OCI-LY1 (cell line): ENCODE data around the gene ABCB6.

Source experiments
- H2AFZ ChIP-seq: fragments of 200-600 bp; sonication (generic), shearing (Covaris generic); 2 replicates; pipeline ENCODE4 v1.6.0; 2014; ENCODE audit warnings: antibody characterized with exemption, mild to moderate bottlenecking, low read length
- H3F3A ChIP-seq: fragments of 200-600 bp; sonication (generic), shearing (Covaris generic); 2 replicates; pipeline ENCODE4 v1.6.0; 2014; ENCODE audit warnings: mild to moderate bottlenecking, antibody characterized with exemption, low read length, moderate library complexity; ENCODE audit not compliant: insufficient read depth
- H3K27ac ChIP-seq: fragments of 200-600 bp; sonication (generic); 2 replicates; pipeline ENCODE4 v1.5.1; 2014; ENCODE audit warnings: low read length, mixed run types, mild to moderate bottlenecking, low read depth; ENCODE audit not compliant: poor library complexity, severe bottlenecking
- H3K27me3 ChIP-seq: fragments of 200-600 bp; sonication (generic); 2 replicates; pipeline ENCODE4 v1.6.0; 2014; ENCODE audit warnings: antibody characterized with exemption, mild to moderate bottlenecking, low read length, moderate library complexity; ENCODE audit not compliant: insufficient read depth
- H3K36me3 ChIP-seq: fragments of 200-600 bp; sonication (generic); 2 replicates; pipeline ENCODE4 v1.6.1; 2014; ENCODE audit warnings: mild to moderate bottlenecking, antibody characterized with exemption, low read length, moderate library complexity, mixed read lengths; ENCODE audit not compliant: insufficient read depth
- H3K4me1 ChIP-seq: fragments of 200-600 bp; sonication (generic); 2 replicates; pipeline ENCODE4 v1.5.1; 2014; ENCODE audit warnings: mild to moderate bottlenecking, low read length, moderate library complexity; ENCODE audit not compliant: insufficient read depth, severe bottlenecking
- H3K4me2 ChIP-seq: fragments of 200-600 bp; sonication (generic), shearing (Covaris generic); 2 replicates; pipeline ENCODE4 v1.6.1; 2014; ENCODE audit warnings: low read length
- H3K4me3 ChIP-seq: fragments of 200-600 bp; sonication (generic); 2 replicates; pipeline ENCODE4 v1.5.1; 2014; ENCODE audit warnings: low read length, low read depth, mild to moderate bottlenecking, mixed read lengths; ENCODE audit not compliant: poor library complexity, severe bottlenecking
- H3K79me2 ChIP-seq: fragments of 200-600 bp; shearing (Covaris generic); 2 replicates; pipeline ENCODE4 v1.6.1; 2016; ENCODE audit warnings: mixed run types, low read length, mixed read lengths; ENCODE audit not compliant: insufficient read depth
- H3K9ac ChIP-seq: fragments of 200-600 bp; sonication (generic), shearing (Covaris generic); 2 replicates; pipeline ENCODE4 v1.6.1; 2014; ENCODE audit warnings: mild to moderate bottlenecking, low read length, mixed read lengths
- H3K9me2 ChIP-seq: fragments of 200-600 bp; sonication (generic), shearing (Covaris generic); 2 replicates; pipeline ENCODE4 v1.6.1; 2014; ENCODE audit warnings: low read depth, mild to moderate bottlenecking, low read length, mixed read lengths
- H3K9me3 ChIP-seq: fragments of 200-600 bp; shearing (Covaris generic); 2 replicates; pipeline ENCODE4 v1.6.1; 2014; ENCODE audit warnings: low read length, mixed read lengths
- H4K20me1 ChIP-seq: fragments of 200-600 bp; sonication (generic), shearing (Covaris generic); 2 replicates; pipeline ENCODE4 v1.6.0; 2016; ENCODE audit warnings: mild to moderate bottlenecking, low read length; ENCODE audit not compliant: insufficient read depth
- EZH2 ChIP-seq: fragments of 200-600 bp; sonication (generic), shearing (Covaris generic); IDR thresholded peaks from 2 replicates; pipeline ENCODE4 v1.8.0; 2017; ENCODE audit warnings: borderline replicate concordance, mixed run types, mild to moderate bottlenecking, antibody characterized with exemption, low read length, moderate library complexity, mixed read lengths
- TF ChIP-seq, protein P1 (sequence below): fragments of 200-600 bp; sonication (generic), shearing (Covaris generic); IDR thresholded peaks from 2 replicates; pipeline ENCODE4 v1.5.1; 2017; ENCODE audit warnings: mild to moderate bottlenecking, antibody characterized with exemption, low read length, moderate library complexity, mixed read lengths

ABCB6 gene

DNA sequence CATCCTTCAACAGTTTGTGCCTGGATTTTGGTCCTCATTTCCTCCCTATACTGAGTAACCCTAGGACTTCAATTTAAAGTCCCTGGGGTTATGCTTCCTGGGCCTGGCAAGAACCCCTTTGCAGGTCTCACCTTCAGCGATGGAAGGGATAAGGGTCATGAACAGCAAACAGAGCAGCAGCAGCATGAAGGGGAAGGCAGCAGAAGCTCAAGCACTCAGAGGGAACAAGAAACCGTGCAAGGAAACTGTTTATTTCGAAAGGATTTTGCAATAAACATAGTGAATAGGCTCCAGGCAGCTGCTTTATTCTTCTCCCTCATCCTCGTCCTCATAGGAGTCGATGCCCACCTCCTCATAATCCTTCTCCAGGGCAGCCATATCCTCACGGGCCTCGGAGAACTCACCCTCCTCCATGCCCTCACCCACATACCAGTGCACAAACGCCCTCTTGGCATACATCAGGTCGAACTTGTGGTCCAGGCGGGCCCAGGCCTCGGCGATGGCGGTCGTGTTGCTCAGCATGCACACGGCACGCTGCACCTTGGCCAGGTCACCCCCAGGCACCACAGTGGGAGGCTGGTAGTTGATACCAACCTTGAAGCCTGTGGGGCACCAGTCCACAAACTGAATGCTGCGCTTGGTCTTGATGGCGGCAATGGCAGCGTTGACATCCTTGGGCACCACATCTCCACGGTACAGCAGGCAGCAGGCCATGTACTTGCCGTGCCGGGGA, 31.5 kb upstream of the ABCB6 start:
- H3K4me2 ChIP-seq = peak overlapping the region; percentile 73
- H2AFZ ChIP-seq = no peak overlapping the region
- peak overlapping the region; percentile 98 for H3K27ac ChIP-seq
- H3K9me2 ChIP-seq = no peaks in the 10 kb centered on the region
- no peaks in the 10 kb centered on the region for H3K27me3 ChIP-seq
- no peaks in the 10 kb centered on the region for H4K20me1 ChIP-seq
- TF ChIP-seq, protein P1, sequence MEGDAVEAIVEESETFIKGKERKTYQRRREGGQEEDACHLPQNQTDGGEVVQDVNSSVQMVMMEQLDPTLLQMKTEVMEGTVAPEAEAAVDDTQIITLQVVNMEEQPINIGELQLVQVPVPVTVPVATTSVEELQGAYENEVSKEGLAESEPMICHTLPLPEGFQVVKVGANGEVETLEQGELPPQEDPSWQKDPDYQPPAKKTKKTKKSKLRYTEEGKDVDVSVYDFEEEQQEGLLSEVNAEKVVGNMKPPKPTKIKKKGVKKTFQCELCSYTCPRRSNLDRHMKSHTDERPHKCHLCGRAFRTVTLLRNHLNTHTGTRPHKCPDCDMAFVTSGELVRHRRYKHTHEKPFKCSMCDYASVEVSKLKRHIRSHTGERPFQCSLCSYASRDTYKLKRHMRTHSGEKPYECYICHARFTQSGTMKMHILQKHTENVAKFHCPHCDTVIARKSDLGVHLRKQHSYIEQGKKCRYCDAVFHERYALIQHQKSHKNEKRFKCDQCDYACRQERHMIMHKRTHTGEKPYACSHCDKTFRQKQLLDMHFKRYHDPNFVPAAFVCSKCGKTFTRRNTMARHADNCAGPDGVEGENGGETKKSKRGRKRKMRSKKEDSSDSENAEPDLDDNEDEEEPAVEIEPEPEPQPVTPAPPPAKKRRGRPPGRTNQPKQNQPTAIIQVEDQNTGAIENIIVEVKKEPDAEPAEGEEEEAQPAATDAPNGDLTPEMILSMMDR = no peak
- TF ChIP-seq EZH2 = no peak
- H3K36me3 ChIP-seq = peaks cover 48% of the 10 kb centered on the region
- H3K9ac ChIP-seq = peak overlapping the region; percentile 68
- H3K9me3 ChIP-seq = no peaks in the 10 kb centered on the region
- H3K4me3 ChIP-seq = peak overlapping the region; percentile 51
- peaks cover 83% of the 10 kb centered on the region for H3K4me1 ChIP-seq
- H3F3A ChIP-seq = 0 out of 2 replicates have a peak, but pooled peaks cover 2% of the 10 kb centered on the region
- no peaks in the 10 kb centered on the region for H3K79me2 ChIP-seq

DNA sequence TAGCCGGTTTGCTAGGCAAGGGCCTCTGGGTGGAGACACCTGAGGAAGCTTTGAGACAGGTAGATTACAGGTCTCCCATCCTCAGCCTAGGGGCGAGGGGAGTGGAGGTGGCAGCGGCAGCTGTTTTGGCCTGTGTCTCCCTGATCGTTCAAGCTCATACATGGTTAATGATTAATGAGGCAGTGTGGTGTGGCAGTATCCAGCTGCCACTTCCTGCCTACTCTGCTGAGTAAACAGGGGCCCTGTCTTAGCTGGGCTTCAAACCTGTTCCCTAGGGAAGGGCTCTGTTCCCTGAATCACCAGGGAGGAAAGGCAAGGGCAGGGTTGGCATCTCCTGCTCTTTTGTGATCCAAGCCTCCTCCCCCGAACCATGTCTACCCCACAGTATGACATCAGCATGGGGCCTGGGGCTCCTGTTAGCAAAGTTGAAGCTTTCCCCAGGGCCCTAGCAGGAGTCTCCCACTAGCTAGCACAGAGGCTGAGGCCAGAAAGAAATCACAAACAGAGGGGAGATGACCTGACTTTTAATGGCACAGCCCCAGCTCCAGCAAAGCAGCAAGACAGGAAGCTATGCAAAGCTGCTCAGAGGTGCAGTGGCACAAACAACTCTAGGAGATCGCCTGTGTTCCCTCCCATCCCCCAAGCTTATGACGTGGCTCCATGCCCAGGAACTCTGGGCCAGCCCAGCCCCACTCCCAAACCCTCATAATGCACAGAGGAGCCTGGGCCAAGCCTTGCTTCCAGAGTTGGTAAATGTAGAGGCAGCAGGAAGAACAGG, 30.6 kb upstream of the ABCB6 start:
- Histone ChIP-seq H2AFZ (no peak overlapping the region), H3K9me2 (no peaks in the 10 kb centered on the region), H3K27ac (peak overlapping the region; percentile 98), H3K79me2 (no peaks in the 10 kb centered on the region), H3K9ac (peak overlapping the region; percentile 68), H3K36me3 (peaks cover 48% of the 10 kb centered on the region), H4K20me1 (no peaks in the 10 kb centered on the region), H3F3A (no peaks in the 10 kb centered on the region), H3K4me1 (peaks cover 80% of the 10 kb centered on the region), H3K9me3 (no peaks in the 10 kb centered on the region), H3K4me3 (peak overlapping the region; percentile 51), H3K27me3 (no peaks in the 10 kb centered on the region), H3K4me2 (peak overlapping the region; percentile 73)
- TF ChIP-seq, protein P1 = no peak
- TF ChIP-seq EZH2 = no peak

DNA sequence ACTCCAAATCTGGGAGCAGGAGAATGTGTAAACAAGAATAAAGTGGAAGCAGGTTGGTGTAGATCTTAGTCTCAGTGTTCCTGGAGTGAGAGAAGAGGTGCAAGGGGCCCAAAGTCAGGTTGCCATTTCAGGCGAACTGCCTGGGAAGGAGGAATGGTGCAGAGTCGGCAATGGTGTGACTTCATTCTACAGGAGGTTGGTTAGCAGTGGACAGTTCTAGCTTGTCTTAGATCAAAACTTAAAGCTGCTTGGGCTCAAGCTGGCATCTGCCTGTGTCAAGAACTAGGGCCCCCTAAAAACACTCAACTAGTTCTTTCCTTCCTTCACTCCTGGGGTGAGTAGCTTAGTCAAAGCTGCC, 30.1 kb upstream of the ABCB6 start:
- no peaks in the 10 kb centered on the region for H4K20me1 ChIP-seq
- H3K79me2 ChIP-seq = no peaks in the 10 kb centered on the region
- H3K4me2 ChIP-seq = peak overlapping the region; percentile 73
- peaks cover 48% of the 10 kb centered on the region for H3K36me3 ChIP-seq
- no peaks in the 10 kb centered on the region for H3K9me3 ChIP-seq
- peaks cover 78% of the 10 kb centered on the region for H3K4me1 ChIP-seq
- H3F3A ChIP-seq = no peaks in the 10 kb centered on the region
- peak overlapping the region; percentile 68 for H3K9ac ChIP-seq
- no peaks in the 10 kb centered on the region for H3K9me2 ChIP-seq
- peak overlapping the region; percentile 51 for H3K4me3 ChIP-seq
- no peak overlapping the region for H2AFZ ChIP-seq
- H3K27me3 ChIP-seq = no peaks in the 10 kb centered on the region
- TF ChIP-seq, protein P1 = no peak
- no peak for TF ChIP-seq EZH2
- H3K27ac ChIP-seq = peak overlapping the region; percentile 98
